BJ (cell line): ENCODE results near the gene COX6B2. TPM values are rescaled to one million over a fixed set of nuclear protein-coding genes. Genes with fewer than 3 reads are reported as not detected.
A peak's percentile ranks its signal among the peaks of the same experiment; 100 is the strongest.
"Not testable (repeated sequence)": the region's sequence is repeated elsewhere in the genome, so short reads cannot be mapped to it uniquely, and the experiment has no call there.

ENCODE experiments used
- CTCF ChIA-PET: fragments of 350-600 bp; formaldehyde crosslinking; extraction: SDS; loops from one replicate; lab custom pipeline; 2021; ENCODE audit warnings: antibody characterized with exemption, inconsistent platforms; lab: Yijun Ruan, JAX
- POLR2A ChIA-PET: fragments of 300-600 bp; sonication (Branson Sonifier 250); formaldehyde crosslinking; extraction: SDS; loops from one replicate; lab custom pipeline; 2021; ENCODE audit warnings: antibody characterized with exemption; lab: Charles Lee
- DNase-seq: peaks from one replicate; pipeline ENCODE4 v3.0.0-alpha.2; 2011; ENCODE audit warnings: low read depth
- H3K27me3 ChIP-seq: 2 replicates; pipeline ENCODE4 v1.6.0; 2011; ENCODE audit warnings: low read length; ENCODE audit not compliant: control insufficient read depth, insufficient read depth
- H3K36me3 ChIP-seq: 2 replicates; pipeline ENCODE4 v1.5.1; 2011; ENCODE audit warnings: low read length; ENCODE audit not compliant: control insufficient read depth, insufficient read depth
- H3K4me3 ChIP-seq: 2 replicates; pipeline ENCODE4 v1.5.1; 2011; ENCODE audit warnings: low read depth, mild to moderate bottlenecking, control low read depth, low read length
- polyA minus RNA-seq: library from RNA; depleted of rRNA, polyadenylated mRNA; stranded (reverse); fragments of >200 nt; gene quantifications from 2 replicates; pipeline ENCODE4 v1.2.3, GENCODE V29; 2011; rRNA and poly(A)+ RNA removed
- polyA plus RNA-seq: library from polyadenylated mRNA; depleted of rRNA; stranded (reverse); fragments of >200 nt; gene quantifications from 2 replicates; pipeline ENCODE4 v1.2.3, GENCODE V29; 2011; rRNA removed
- TF ChIP-seq, protein P1 (sequence below): IDR thresholded peaks from 2 replicates; pipeline ENCODE4 v1.5.1; 2011; ENCODE audit warnings: low read depth, mild to moderate bottlenecking, control low read depth, inconsistent platforms, low read length, moderate library complexity; ENCODE audit not compliant: insufficient read depth

COX6B2 gene
- 0.12 and 0.58 TPM in 2 replicates for polyA plus RNA-seq
- not detected in 2 replicates for polyA minus RNA-seq

- Histone ChIP-seq H3K36me3 (no peaks in the 10 kb centered on the region), H3K27me3 (peaks cover 26% of the 10 kb centered on the region), H3K4me3 (peak within 1 kb of the TSS; percentile 54)
- TF ChIP-seq, protein P1, sequence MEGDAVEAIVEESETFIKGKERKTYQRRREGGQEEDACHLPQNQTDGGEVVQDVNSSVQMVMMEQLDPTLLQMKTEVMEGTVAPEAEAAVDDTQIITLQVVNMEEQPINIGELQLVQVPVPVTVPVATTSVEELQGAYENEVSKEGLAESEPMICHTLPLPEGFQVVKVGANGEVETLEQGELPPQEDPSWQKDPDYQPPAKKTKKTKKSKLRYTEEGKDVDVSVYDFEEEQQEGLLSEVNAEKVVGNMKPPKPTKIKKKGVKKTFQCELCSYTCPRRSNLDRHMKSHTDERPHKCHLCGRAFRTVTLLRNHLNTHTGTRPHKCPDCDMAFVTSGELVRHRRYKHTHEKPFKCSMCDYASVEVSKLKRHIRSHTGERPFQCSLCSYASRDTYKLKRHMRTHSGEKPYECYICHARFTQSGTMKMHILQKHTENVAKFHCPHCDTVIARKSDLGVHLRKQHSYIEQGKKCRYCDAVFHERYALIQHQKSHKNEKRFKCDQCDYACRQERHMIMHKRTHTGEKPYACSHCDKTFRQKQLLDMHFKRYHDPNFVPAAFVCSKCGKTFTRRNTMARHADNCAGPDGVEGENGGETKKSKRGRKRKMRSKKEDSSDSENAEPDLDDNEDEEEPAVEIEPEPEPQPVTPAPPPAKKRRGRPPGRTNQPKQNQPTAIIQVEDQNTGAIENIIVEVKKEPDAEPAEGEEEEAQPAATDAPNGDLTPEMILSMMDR = no peak
- POLR2A ChIA-PET = no interaction called here
- CTCF ChIA-PET = interaction anchor here (0.8 to 1.0 kb wide), 2 partner anchors 11 to 14 kb away, joined by 3 read pairs; no protein-coding TSS in a partner anchor
- no peak for DNase-seq
These were observed at the start of gene COX6B2 for GRCh38 chr19:55354698-55355212. Gene COX6B2, minus strand, starts transcription at chr19:55354719. Its CDS starts 198 bp downstream, at chr19:55354521.

GRCh38 chr19:55402509-55402908, 48.0 kb upstream of the COX6B2 start:
- TF ChIP-seq, protein P1 = no peak
- no peak for DNase-seq

DNA sequence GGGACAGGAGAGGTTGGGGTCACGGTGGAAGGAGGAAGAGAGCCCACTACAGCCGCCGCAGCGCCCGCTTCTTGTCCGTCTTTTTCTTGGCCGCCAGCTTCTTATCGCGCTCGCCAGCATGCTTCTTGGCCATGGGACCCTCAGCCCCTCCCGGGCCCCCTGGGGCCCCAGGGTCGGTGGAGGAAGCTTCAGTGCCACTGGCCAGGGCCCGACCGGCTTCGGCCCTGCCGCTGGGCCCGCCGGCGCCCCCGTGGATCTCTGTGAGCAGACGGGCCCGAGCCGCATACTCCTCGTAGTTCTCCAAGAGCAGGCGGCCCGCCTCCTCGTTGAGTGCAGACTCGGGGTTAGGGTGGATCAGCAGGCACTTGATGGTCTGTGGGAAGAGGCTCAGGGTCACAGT, 46.9 kb upstream of the COX6B2 start:
- DNase-seq, POLR2A ChIA-PET, H3K4me3 ChIP-seq, H3K27me3 ChIP-seq: not testable (repeated sequence)
- H3K36me3 ChIP-seq = peaks cover 17% of the 10 kb centered on the region
- CTCF ChIA-PET = interaction anchor here (1.2 to 2.8 kb wide), 4 partner anchors 17 to 260 kb away, joined by 3 to 7 read pairs (median 5); no protein-coding TSS in a partner anchor

More at GRCh38 chr19:55402509-55402908, 48.0 kb upstream of the COX6B2 start:
- no peak overlapping the region for H3K4me3 ChIP-seq
- ChIA-PET POLR2A (interaction anchor here (0.6 kb wide), 1 partner anchor 143 kb away, joined by 6 read pairs; no protein-coding TSS in a partner anchor), CTCF (interaction anchor here (0.6 to 1.3 kb wide), 5 partner anchors 13 to 715 kb away, joined by 3 to 6 read pairs (median 3); no protein-coding TSS in a partner anchor)
- peaks cover 17% of the 10 kb centered on the region for H3K36me3 ChIP-seq
- H3K27me3 ChIP-seq = no peaks in the 10 kb centered on the region

DNA sequence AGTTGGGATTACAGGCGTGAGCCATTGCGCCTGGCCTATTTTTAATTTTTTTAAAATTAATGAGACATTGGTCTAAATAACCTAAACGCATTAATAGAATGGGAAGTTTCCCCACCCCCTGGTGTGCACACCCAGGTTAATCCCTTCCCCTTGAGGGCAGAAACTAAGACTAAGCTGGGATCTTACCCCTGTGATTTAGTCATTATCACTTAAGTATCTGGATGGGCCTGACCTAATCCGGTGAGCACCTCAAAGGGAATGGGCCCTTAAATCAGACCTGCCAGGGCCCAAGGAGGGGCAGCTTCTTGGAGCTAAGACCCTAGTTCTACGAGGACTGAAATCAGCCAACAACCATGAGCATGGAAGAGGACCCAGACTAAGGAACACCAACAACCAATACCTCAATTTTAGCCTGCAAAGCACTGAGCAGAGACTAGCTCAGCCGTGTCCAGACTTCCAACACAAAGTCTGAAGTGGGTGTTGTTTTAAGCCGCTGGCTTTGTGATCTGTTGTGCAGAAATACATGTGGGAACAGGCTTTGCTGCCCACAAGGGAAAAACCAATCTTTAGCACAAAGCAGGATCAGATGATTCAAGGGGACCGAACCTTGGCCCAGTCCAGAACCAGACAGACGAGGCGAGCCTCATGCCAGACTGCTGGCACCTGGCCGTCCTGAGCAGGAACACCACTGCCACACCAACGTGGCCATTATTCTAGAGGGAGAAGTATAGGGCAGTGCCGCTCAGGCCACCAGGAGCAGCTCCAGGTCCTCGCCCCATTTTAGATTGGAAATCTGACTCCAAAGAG, 46.0 kb upstream of the COX6B2 start:
- H3K4me3 ChIP-seq = no peak overlapping the region
- DNase-seq = no peak
- POLR2A ChIA-PET = no interaction called here
- H3K27me3 ChIP-seq = no peaks in the 10 kb centered on the region
- CTCF ChIA-PET = interaction anchor here (0.9 to 2.8 kb wide), 5 partner anchors 18 to 108 kb away, joined by 3 to 7 read pairs (median 4); no protein-coding TSS in a partner anchor
- H3K36me3 ChIP-seq = peaks cover 15% of the 10 kb centered on the region
- TF ChIP-seq, protein P1 = no peak

GRCh38 chr19:55398200-55398925, 43.8 kb upstream of the COX6B2 start:
- ChIA-PET CTCF (interaction anchor here (1.3 to 2.8 kb wide), 2 partner anchors 20 to 97 kb away, joined by 3 to 6 read pairs; no protein-coding TSS in a partner anchor), POLR2A (no interaction called here)
- Histone ChIP-seq H3K4me3 (no peak overlapping the region), H3K27me3 (no peaks in the 10 kb centered on the region), H3K36me3 (peaks cover 13% of the 10 kb centered on the region)
- no peak for DNase-seq
- TF ChIP-seq, protein P1 = no peak
